IMR-90 (cell line): ENCODE results near the gene RASSF9. TPM values are rescaled to one million over a fixed set of nuclear protein-coding genes. Genes with fewer than 3 reads are reported as not detected.

Experiments used
- ATAC-seq: fragments of 200-7000 bp; cut with Tn5 transposase; 2 replicates; pipeline ENCODE4 v1.9.1; 2020; ENCODE audit warnings: low read depth, mild to moderate bottlenecking, moderate library complexity
- BruUV-seq: library from RNA; stranded (reverse); fragments of 400-500 nt; replicated peaks from 2 replicates; lab custom pipeline; 2021; lab: Mats Ljungman, UMichigan
- CTCF ChIA-PET: fragments of 300-600 bp; formaldehyde crosslinking; extraction: SDS; loops from one replicate; lab custom pipeline; 2021; ENCODE audit warnings: antibody characterized with exemption; lab: Yijun Ruan, JAX
- POLR2A ChIA-PET: fragments of 300-600 bp; sonication (Branson Sonifier 250); formaldehyde crosslinking; loops from one replicate; lab custom pipeline; 2022; ENCODE audit warnings: antibody characterized with exemption; ENCODE audit not compliant: unreplicated experiment; lab: Charles Lee
- DNase-seq: peaks from one replicate; pipeline ENCODE4 v3.0.0; 2013
- H2AFZ ChIP-seq: replicated peaks from 2 replicates; pipeline ENCODE3; 2013; ENCODE audit warnings: low read length, mild to moderate bottlenecking; ENCODE audit not compliant: poor library complexity
- H2AK5ac ChIP-seq: 2 replicates; pipeline ENCODE4 v1.6.1; 2013; ENCODE audit warnings: low read depth, low read length, inconsistent platforms
- H2AK9ac ChIP-seq: replicated peaks from 2 replicates; pipeline ENCODE3; 2013; ENCODE audit warnings: mild to moderate bottlenecking, low read depth, low read length, moderate library complexity; ENCODE audit not compliant: poor library complexity
- H2BK120ac ChIP-seq: 2 replicates; pipeline ENCODE4 v1.6.1; 2013; ENCODE audit warnings: low read depth, low read length, inconsistent platforms
- H2BK15ac ChIP-seq: 3 replicates; pipeline ENCODE4 v1.6.1; 2013; ENCODE audit warnings: low read depth, low read length, inconsistent platforms
- H2BK20ac ChIP-seq: 2 replicates; pipeline ENCODE4 v1.6.1; 2013; ENCODE audit warnings: low read depth, mild to moderate bottlenecking, inconsistent platforms, low read length, moderate library complexity
- H2BK5ac ChIP-seq: 2 replicates; pipeline ENCODE4 v1.6.1; 2013; ENCODE audit warnings: mild to moderate bottlenecking, low read depth, low read length, inconsistent platforms; ENCODE audit not compliant: poor library complexity, severe bottlenecking
- H3K14ac ChIP-seq: replicated peaks from 2 replicates; pipeline ENCODE4 v1.6.1; 2013; ENCODE audit warnings: low read depth, low read length, inconsistent platforms
- H3K18ac ChIP-seq: 2 replicates; pipeline ENCODE4 v1.6.1; 2013; ENCODE audit warnings: low read depth, low read length, control low read depth
- H3K23ac ChIP-seq: 2 replicates; pipeline ENCODE4 v1.6.1; 2013; ENCODE audit warnings: low read depth, low read length, inconsistent platforms
- H3K27ac ChIP-seq: 2 replicates; pipeline ENCODE4 v1.5.1; 2013; ENCODE audit warnings: mild to moderate bottlenecking, control low read depth, low read length; ENCODE audit not compliant: insufficient read depth
- H3K27me3 ChIP-seq: 2 replicates; pipeline ENCODE4 v1.6.1; 2013; ENCODE audit warnings: low read length; ENCODE audit not compliant: control insufficient read depth, insufficient read depth
- H3K36me3 ChIP-seq: 2 replicates; pipeline ENCODE4 v1.6.1; 2013; ENCODE audit warnings: low read length, mixed read lengths; ENCODE audit not compliant: control insufficient read depth, insufficient read depth
- H3K4ac ChIP-seq: 2 replicates; pipeline ENCODE4 v1.6.1; 2013; ENCODE audit warnings: low read depth, low read length, inconsistent platforms
- H3K4me1 ChIP-seq: 2 replicates; pipeline ENCODE4 v1.6.1; 2013; ENCODE audit warnings: low read length, mixed read lengths; ENCODE audit not compliant: control insufficient read depth, insufficient read depth
- H3K4me2 ChIP-seq: 2 replicates; pipeline ENCODE4 v1.6.1; 2013; ENCODE audit warnings: low read depth, mild to moderate bottlenecking, control low read depth, low read length, moderate library complexity
- H3K4me3 ChIP-seq: 2 replicates; pipeline ENCODE4 v1.5.1; 2013; ENCODE audit warnings: low read depth, mild to moderate bottlenecking, control low read depth, low read length, moderate library complexity; ENCODE audit not compliant: insufficient read depth
- H3K56ac ChIP-seq: 2 replicates; pipeline ENCODE4 v1.6.1; 2013; ENCODE audit warnings: low read length, inconsistent platforms; ENCODE audit not compliant: insufficient read depth; ENCODE audit errors: extremely low read depth
- H3K79me1 ChIP-seq, 2 experiments: 2 replicates each; pipeline ENCODE4 v1.6.1; 2013; ENCODE audit warnings: low read length in 2 of 2, inconsistent platforms in 1 of 2, low read depth in 1 of 2
- H3K9ac ChIP-seq: 2 replicates; pipeline ENCODE4 v1.6.1; 2013; ENCODE audit warnings: low read depth, low read length, control low read depth
- H3K9me1 ChIP-seq: 2 replicates; pipeline ENCODE4 v1.6.1; 2013; ENCODE audit warnings: low read length, inconsistent platforms; ENCODE audit not compliant: insufficient read depth
- H3K9me3 ChIP-seq: 2 replicates; pipeline ENCODE4 v1.6.1; 2013; ENCODE audit warnings: low read length; ENCODE audit not compliant: control insufficient read depth, insufficient read depth
- H4K20me1 ChIP-seq: 2 replicates; pipeline ENCODE4 v1.6.1; 2013; ENCODE audit warnings: low read length, inconsistent platforms; ENCODE audit not compliant: insufficient read depth
- H4K5ac ChIP-seq: 2 replicates; pipeline ENCODE4 v1.6.1; 2013; ENCODE audit warnings: mild to moderate bottlenecking, low read depth, low read length, control low read depth
- H4K8ac ChIP-seq, 2 experiments: 2 replicates each; pipeline ENCODE4 v1.6.1; 2013; ENCODE audit warnings: low read depth in 2 of 2, low read length in 2 of 2, control low read depth in 1 of 2, inconsistent platforms in 1 of 2
- H4K91ac ChIP-seq: 2 replicates; pipeline ENCODE4 v1.6.1; 2013; ENCODE audit warnings: low read depth, low read length, inconsistent platforms; ENCODE audit not compliant: insufficient read depth
- BHLHE40 ChIP-seq: fragments of 150-350 bp; IDR thresholded peaks from 2 replicates; pipeline ENCODE4 v1.6.1; 2016; ENCODE audit warnings: mild to moderate bottlenecking, low read depth, low read length
- CEBPB ChIP-seq: IDR thresholded peaks from 2 replicates; pipeline ENCODE4 v1.6.1; 2012; ENCODE audit warnings: low read depth, low read length, improper control_type of control experiment
- CHD1 ChIP-seq: IDR thresholded peaks from 2 replicates; pipeline ENCODE4 v1.6.1; 2012; ENCODE audit warnings: low read depth, low read length, improper control_type of control experiment
- CTCF ChIP-seq: conservative IDR thresholded peaks from 2 replicates; pipeline ENCODE4 v1.5.1; 2012; ENCODE audit warnings: mild to moderate bottlenecking, low read depth, low read length, improper control_type of control experiment
- ELK1 ChIP-seq: fragments of 150-350 bp; IDR thresholded peaks from 2 replicates; pipeline ENCODE4 v1.6.1; 2016; ENCODE audit warnings: low read depth, mild to moderate bottlenecking, low read length, moderate library complexity, borderline replicate concordance
- FOS ChIP-seq: fragments of 150-350 bp; IDR thresholded peaks from 2 replicates; pipeline ENCODE4 v1.6.1; 2016; ENCODE audit warnings: low read depth, low read length
- MAFK ChIP-seq: IDR thresholded peaks from 2 replicates; pipeline ENCODE4 v1.6.1; 2012; ENCODE audit warnings: low read depth, low read length, improper control_type of control experiment
- MAZ ChIP-seq: IDR thresholded peaks from 2 replicates; pipeline ENCODE4 v1.6.1; 2012; ENCODE audit warnings: low read depth, mild to moderate bottlenecking, low read length, improper control_type of control experiment, moderate library complexity, borderline replicate concordance
- MXI1 ChIP-seq: IDR thresholded peaks from 2 replicates; pipeline ENCODE4 v1.6.1; 2012; ENCODE audit warnings: low read depth, mild to moderate bottlenecking, low read length, moderate library complexity, borderline replicate concordance
- NFE2L2 ChIP-seq: fragments of 150-350 bp; IDR thresholded peaks from 2 replicates; pipeline ENCODE4 v1.6.1; 2016; ENCODE audit warnings: low read depth, mild to moderate bottlenecking, low read length
- POLR2A ChIP-seq: IDR thresholded peaks from 2 replicates; pipeline ENCODE4 v1.6.1; 2012; ENCODE audit warnings: mild to moderate bottlenecking, low read depth, low read length
- RAD21 ChIP-seq: IDR thresholded peaks from 2 replicates; pipeline ENCODE4 v1.6.1; 2012; ENCODE audit warnings: low read length, improper control_type of control experiment
- RCOR1 ChIP-seq: IDR thresholded peaks from 2 replicates; pipeline ENCODE4 v1.6.1; 2012; ENCODE audit warnings: mild to moderate bottlenecking, low read length, improper control_type of control experiment; ENCODE audit not compliant: insufficient replicate concordance
- RFX5 ChIP-seq: IDR thresholded peaks from 2 replicates; pipeline ENCODE4 v1.8.0; 2012; ENCODE audit warnings: low read depth, mild to moderate bottlenecking, low read length, moderate library complexity
- SMC3 ChIP-seq: fragments of 150-350 bp; IDR thresholded peaks from 2 replicates; pipeline ENCODE4 v1.6.1; 2016; ENCODE audit warnings: low read depth, mild to moderate bottlenecking, antibody characterized with exemption, low read length, moderate library complexity
- USF2 ChIP-seq: fragments of 150-350 bp; IDR thresholded peaks from 2 replicates; pipeline ENCODE4 v1.6.1; 2017; ENCODE audit warnings: mild to moderate bottlenecking, antibody characterized with exemption, low read length, low read depth
- dilution Hi-C: fragments of 300-500 bp; cut with HindIII; formaldehyde crosslinking; loops from one replicate; pipeline ENCODE4 v1.14.3; 2018; ENCODE audit warnings: low sequenced_read_pairs; ENCODE audit not compliant: unreplicated experiment
- in situ Hi-C: fragments of 300-500 bp; cut with MboI; formaldehyde crosslinking; loops from 3 replicates; pipeline ENCODE4 v1.14.3; 2019; ENCODE audit warnings: low sequenced_read_pairs, inconsistent platforms, mixed read lengths
- intact Hi-C: fragments of 100-400 bp; cut with micrococcal nuclease; formaldehyde crosslinking; loops from 2 replicates; pipeline ENCODE4 v1.10.0; 2022
- polyA plus RNA-seq, 3 experiments: library from polyadenylated mRNA; depleted of rRNA; stranded (reverse); fragments of >200 nt; gene quantifications; 2 replicates each; pipeline ENCODE4 v1.2.3, GENCODE V29; 2012; ENCODE audit warnings: low replicate concordance in 1 of 3
- total RNA-seq: library from RNA; depleted of rRNA; stranded (reverse); fragments of >200 nt; gene quantifications from 2 replicates; pipeline ENCODE4 v1.2.3, GENCODE V29; 2012

Gene RASSF9
- total and polyA plus RNA-seq, 2 of the 4 experiments (the other 2 are of a cell fraction) = 0.09 to 0.18 TPM

GRCh38 chr12:85821206-85821605, 15.0 kb downstream of the RASSF9 start:
- no peaks in the 10 kb centered on the region for H3K27me3 ChIP-seq
- no peak overlapping the region for H3K56ac ChIP-seq
- H3K4me1 ChIP-seq = no peaks in the 10 kb centered on the region
- no peak overlapping the region for H3K23ac ChIP-seq
- H3K9me3 ChIP-seq = no peaks in the 10 kb centered on the region
- H4K91ac ChIP-seq = no peak overlapping the region
- dilution Hi-C loops (no loop called here), in situ Hi-C loops (no loop called here), intact Hi-C loops (no loop called here)
- POLR2A ChIA-PET = no interaction called here
- no peaks in the 10 kb centered on the region for H3K36me3 ChIP-seq
- H3K27ac ChIP-seq = no peak overlapping the region
- no peaks in the 10 kb centered on the region for H4K20me1 ChIP-seq
- H2AK5ac ChIP-seq = no peak overlapping the region
- H2BK15ac ChIP-seq = no peak overlapping the region
- no peak for ATAC-seq
- no peak overlapping the region for H4K8ac ChIP-seq
- no peak overlapping the region for H3K4ac ChIP-seq
- H4K5ac ChIP-seq = no peak overlapping the region
- no peak for DNase-seq
- H2BK120ac ChIP-seq = no peak overlapping the region
- H2BK20ac ChIP-seq = no peak overlapping the region
- TF ChIP-seq FOS (no peak), NFE2L2 (no peak), ELK1 (no peak), CHD1 (no peak), USF2 (no peak), RAD21 (no peak), MXI1 (no peak), MAZ (no peak), POLR2A (no peak), RFX5 (no peak), RCOR1 (no peak), CEBPB (no peak), BHLHE40 (no peak), CTCF (no peak), MAFK (no peak), SMC3 (no peak)
- H2AK9ac ChIP-seq = no peak overlapping the region
- H3K4me2 ChIP-seq = no peak overlapping the region
- H3K18ac ChIP-seq = no peak overlapping the region
- no peaks in the 10 kb centered on the region for H3K79me1 ChIP-seq
- H2AFZ ChIP-seq = no peak overlapping the region
- CTCF ChIA-PET = interaction anchor here (0.7 kb wide), 1 partner anchor 322 kb away, joined by 3 read pairs; no protein-coding TSS in a partner anchor
- no peak overlapping the region for H3K4me3 ChIP-seq
- H2BK5ac ChIP-seq = no peak overlapping the region
- no peak overlapping the region for H3K9ac ChIP-seq
- no TSS peak for BruUV-seq
- no peak overlapping the region for H3K14ac ChIP-seq
- H3K9me1 ChIP-seq = no peaks in the 10 kb centered on the region
